ENCODE data around the gene PTPRH. TPM values are rescaled to one million over a fixed set of nuclear protein-coding genes. Genes with fewer than 3 reads are reported as not detected.

PTPRH gene
- total RNA-seq, 2 donors from 2014 or later = 76.3 to 131 TPM

DNA sequence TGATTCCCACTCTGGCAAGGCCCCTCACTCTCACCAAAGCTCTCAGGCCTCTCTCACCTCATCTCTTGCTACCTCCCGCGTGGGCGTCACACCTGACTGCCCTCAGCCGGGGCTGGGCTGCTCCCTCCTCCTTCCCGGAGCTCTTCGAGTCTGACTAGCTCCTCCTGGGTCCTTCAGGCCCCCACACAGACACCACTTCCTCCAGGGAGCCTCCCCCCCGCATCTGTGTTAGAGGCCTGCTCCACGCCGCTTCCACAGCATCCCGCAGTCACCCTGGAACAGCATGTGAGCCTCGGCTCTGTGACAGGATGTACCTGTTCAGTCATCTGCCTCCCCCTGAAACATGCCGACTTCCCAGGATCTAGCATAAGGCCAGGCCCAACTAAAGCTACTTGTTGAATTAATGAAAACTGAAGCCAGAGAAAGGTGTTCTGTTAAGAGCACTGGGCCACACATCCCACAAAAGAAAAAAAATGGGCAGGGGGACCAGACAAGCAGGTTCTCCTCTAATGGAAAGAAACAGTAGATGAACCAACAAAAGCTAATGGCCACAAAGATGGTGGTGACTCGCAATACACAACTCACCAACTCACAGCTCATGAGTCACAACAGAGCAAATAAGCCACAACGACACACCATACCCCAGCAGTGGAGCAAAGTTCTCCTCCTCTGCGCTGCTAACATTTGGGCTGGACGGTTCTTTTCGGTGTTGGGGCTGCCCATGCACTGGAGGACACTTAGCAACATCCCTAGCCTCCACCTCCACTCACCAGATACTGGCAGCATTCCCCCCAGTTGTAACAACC, 46.5 kb upstream of the PTPRH start:
- Histone ChIP-seq H3K27ac (peak overlapping the region; percentile 76), H3K4me1 (peaks cover 22% of the 10 kb centered on the region), H3K9me3 (no peaks in the 10 kb centered on the region), H3K36me3 (no peaks in the 10 kb centered on the region), H3K27me3 (no peaks in the 10 kb centered on the region), H3K9ac (ENCODE audit: low read depth in 2 of 2, low read length in 2 of 2) (peak overlapping the region; percentile 46 to 51), H3K4me3 (peak overlapping the region; percentile 9)
- intact Hi-C loops (cut with DNase I) = no loop called here
- no peak for DNase-seq
- TF ChIP-seq, protein P1, sequence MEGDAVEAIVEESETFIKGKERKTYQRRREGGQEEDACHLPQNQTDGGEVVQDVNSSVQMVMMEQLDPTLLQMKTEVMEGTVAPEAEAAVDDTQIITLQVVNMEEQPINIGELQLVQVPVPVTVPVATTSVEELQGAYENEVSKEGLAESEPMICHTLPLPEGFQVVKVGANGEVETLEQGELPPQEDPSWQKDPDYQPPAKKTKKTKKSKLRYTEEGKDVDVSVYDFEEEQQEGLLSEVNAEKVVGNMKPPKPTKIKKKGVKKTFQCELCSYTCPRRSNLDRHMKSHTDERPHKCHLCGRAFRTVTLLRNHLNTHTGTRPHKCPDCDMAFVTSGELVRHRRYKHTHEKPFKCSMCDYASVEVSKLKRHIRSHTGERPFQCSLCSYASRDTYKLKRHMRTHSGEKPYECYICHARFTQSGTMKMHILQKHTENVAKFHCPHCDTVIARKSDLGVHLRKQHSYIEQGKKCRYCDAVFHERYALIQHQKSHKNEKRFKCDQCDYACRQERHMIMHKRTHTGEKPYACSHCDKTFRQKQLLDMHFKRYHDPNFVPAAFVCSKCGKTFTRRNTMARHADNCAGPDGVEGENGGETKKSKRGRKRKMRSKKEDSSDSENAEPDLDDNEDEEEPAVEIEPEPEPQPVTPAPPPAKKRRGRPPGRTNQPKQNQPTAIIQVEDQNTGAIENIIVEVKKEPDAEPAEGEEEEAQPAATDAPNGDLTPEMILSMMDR (IDR thresholded peaks at IDR 0.05) = no peak

DNA sequence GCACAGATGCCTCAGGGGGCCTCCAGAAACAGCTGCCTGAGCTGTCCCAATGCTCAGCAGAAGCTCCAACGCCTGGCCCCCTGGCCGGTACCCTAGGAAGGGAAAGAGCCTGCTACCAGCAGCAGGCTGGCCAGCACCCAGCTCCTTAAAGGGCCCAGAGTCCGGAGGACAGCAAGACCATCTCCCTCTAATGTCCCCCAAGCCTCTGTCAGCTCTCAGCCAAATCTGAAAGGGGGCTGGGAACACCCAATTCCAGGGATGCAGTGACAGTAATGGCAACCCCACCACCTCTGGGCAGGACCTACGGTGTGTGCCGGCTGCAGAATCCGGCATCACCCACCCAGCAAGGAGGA, 45.3 kb upstream of the PTPRH start:
- TF ChIP-seq, protein P1 (IDR thresholded peaks at IDR 0.05) = no peak
- no peaks in the 10 kb centered on the region for H3K9me3 ChIP-seq
- intact Hi-C loops (cut with DNase I) = no loop called here

DNA sequence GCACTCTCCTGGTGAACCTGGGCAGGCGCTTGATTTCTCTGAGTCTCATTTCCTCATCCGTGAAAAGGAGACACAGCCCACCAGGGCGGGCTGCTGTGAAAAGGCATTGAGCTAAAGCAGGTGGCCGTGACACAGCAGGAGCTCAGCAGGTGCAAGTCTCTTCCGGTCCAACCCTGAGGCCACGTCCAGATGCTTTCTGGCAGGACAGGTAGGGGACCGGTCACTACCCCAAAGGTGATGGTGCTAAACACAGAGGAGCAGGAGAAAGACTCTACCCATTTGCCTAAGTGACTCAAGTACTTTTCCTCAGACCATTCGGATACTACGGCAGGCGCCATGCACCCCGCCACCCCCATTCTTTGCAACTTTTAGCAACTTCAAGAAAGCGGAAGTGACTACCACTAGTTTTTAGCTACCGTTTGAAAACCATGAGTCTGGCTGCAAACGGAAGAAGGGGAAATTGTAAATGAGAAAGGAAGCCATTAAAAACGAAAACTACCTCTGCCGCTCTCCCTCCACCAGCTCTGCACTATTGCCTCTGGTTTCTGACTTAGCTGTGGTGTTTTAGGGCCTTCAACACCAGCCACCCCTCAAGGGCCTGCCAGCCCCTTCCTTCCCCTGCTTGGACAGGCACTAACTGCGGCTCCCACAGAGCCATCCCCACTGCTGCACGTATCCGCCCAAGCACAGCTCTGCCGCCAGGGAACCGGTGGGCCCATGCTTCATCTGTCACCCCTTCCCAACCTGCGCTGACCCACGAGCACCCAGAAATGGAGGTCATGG, 44.7 kb upstream of the PTPRH start:
- Histone ChIP-seq H3K27me3 (no peaks in the 10 kb centered on the region), H3K36me3 (no peaks in the 10 kb centered on the region), H3K9ac (ENCODE audit: low read depth in 2 of 2, low read length in 2 of 2) (peak overlapping the region; percentile 46 to 71), H3K9me3 (no peaks in the 10 kb centered on the region), H3K4me3 (peak overlapping the region; percentile 16), H3K4me1 (peaks cover 17% of the 10 kb centered on the region), H3K27ac (peak overlapping the region; percentile 76)
- intact Hi-C loops (cut with DNase I) = no loop called here
- TF ChIP-seq, protein P1 (IDR thresholded peaks at IDR 0.05) = no peak
- no peak for DNase-seq

More for the DNA sequence above, 45.3 kb upstream of the PTPRH start:
- H3K4me1 ChIP-seq = peaks cover 18% of the 10 kb centered on the region
- no peaks in the 10 kb centered on the region for H3K27me3 ChIP-seq
- no peaks in the 10 kb centered on the region for H3K36me3 ChIP-seq
- H3K27ac ChIP-seq = peak overlapping the region; percentile 76
- H3K4me3 ChIP-seq = peak overlapping the region; percentile 16
- peak overlapping the region; percentile 46 to 71 for H3K9ac ChIP-seq (ENCODE audit: low read depth in 2 of 2, low read length in 2 of 2)
- DNase-seq = no peak

DNA sequence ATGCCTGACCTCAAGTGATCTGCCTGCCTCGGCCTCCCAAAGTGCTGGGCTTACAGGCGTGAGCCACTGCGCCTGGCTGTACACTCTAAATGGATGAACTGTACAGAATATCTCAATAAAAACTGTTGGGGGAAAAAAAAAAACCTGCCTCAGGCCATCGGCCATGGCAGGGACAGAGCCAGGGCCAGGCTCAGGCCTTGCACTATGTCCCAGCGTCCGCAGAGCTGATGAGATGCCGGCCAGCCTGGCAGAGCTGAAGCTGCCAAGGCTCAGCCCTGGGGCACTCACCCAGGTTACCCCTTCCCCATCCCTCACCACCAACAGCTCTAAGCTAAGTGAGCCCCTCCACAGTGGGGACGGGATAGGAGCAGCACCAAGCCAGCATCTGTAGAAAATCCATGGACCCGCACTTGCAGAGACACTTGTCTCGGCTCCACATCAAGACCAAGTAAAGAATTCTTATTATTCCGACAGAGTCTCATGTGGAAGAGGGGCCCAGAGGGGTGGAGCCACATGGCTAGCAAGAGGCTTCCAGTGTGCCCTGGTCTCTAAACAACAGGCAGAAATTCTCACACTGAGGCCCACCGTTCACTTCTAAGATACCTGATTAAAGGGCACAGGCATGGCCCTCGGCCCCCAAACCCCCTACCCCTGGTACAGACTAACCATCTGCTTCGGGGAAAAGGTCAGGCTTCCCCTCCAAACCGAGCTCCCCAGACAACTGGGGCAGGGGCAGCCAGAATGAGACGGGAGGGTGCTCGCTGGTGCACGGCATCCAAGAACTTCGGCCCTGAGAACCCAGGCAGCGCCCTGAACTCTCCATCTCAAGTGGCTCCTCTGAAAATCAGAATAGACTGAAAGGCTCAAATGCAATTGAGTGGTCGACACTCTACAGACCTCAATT, 43.7 kb upstream of the PTPRH start:
- Histone ChIP-seq H3K4me3 (no peak overlapping the region), H3K9me3 (no peaks in the 10 kb centered on the region), H3K4me1 (peaks cover 22% of the 10 kb centered on the region), H3K36me3 (no peaks in the 10 kb centered on the region), H3K27me3 (no peaks in the 10 kb centered on the region), H3K9ac (ENCODE audit: low read depth in 2 of 2, low read length in 2 of 2) (peak overlapping the region in 1 of 2 donors; percentile 35), H3K27ac (peak overlapping the region; percentile 30)
- intact Hi-C loops (cut with DNase I) = no loop called here
- TF ChIP-seq, protein P1 (IDR thresholded peaks at IDR 0.05) = no peak
- no peak for DNase-seq

All from colonic mucosa (tissue), 4 donors.